Measurements from ENCODE around the gene HHIPL1.

DNA sequence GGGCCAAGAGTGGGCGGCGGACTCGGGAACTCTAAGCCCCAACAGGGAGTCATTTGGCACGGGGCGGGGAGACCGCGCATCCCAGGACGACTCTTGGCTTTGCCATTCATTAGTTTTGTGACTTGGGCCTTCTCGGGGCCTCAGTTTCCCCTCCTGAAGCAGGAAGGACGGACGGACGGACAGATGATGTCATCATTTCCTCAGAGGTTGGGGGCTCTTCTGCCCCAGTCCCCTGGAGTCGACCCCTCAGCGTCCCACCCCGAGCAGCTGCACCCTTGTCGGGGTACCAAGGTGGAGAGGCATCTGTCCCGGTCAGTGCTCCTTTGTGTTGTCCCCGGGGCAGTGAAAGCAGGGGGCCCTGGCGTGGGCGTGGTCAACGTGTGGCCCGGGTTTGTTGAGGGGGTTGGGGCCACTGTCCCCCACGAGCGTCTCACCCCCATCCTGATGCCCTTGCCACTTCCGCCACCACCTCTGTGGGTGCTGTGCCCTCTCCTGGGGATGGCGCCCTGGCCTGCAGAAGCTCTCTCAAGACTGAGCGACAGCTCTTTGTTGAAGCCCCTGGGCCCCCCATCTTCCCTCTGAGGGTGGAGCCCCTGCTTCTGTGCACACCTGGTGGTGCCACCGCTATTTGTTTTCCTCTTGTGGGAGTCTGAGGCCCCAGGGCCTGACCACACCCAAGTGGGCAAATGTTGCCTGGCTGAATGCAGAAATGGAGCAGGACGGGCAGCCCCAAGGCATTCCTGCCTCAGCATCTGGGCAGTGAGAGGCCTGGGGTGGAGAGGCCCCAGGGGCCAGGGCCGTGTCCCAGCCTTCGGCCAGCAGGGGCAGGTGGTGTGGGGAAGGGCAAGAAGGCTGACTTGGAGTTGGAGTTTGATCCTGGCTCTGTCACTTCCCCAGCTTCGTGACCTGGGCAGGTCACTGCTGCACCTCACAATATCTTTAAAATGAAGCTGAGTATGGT, 896 bp downstream of the HHIPL1 start:
- TF ChIP-seq, protein P1, sequence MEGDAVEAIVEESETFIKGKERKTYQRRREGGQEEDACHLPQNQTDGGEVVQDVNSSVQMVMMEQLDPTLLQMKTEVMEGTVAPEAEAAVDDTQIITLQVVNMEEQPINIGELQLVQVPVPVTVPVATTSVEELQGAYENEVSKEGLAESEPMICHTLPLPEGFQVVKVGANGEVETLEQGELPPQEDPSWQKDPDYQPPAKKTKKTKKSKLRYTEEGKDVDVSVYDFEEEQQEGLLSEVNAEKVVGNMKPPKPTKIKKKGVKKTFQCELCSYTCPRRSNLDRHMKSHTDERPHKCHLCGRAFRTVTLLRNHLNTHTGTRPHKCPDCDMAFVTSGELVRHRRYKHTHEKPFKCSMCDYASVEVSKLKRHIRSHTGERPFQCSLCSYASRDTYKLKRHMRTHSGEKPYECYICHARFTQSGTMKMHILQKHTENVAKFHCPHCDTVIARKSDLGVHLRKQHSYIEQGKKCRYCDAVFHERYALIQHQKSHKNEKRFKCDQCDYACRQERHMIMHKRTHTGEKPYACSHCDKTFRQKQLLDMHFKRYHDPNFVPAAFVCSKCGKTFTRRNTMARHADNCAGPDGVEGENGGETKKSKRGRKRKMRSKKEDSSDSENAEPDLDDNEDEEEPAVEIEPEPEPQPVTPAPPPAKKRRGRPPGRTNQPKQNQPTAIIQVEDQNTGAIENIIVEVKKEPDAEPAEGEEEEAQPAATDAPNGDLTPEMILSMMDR (IDR thresholded peaks at IDR 0.05): no peak
- TF ChIP-seq POLR2A (IDR thresholded peaks at IDR 0.05): no peak
